Loucy (cell line): ENCODE data around the gene LAMC1.

ENCODE experiments used
- CTCF ChIP-seq: fragments of 200-600 bp; sonication (generic); conservative IDR thresholded peaks from 2 replicates; pipeline ENCODE4 v1.5.1; 2014; ENCODE audit warnings: mild to moderate bottlenecking, antibody characterized with exemption, low read length
- EZH2phosphoT487 ChIP-seq: fragments of 200-600 bp; IDR thresholded peaks from 2 replicates; pipeline ENCODE4 v1.6.1; 2018; ENCODE audit warnings: antibody characterized with exemption, mild to moderate bottlenecking, moderate library complexity, borderline replicate concordance

GRCh38 chr1:183003203-183003602 lies 20.0 kb upstream of the LAMC1 start:
- no peak for TF ChIP-seq CTCF
- TF ChIP-seq EZH2phosphoT487 = no peak
